ENCODE measurements around the gene DCUN1D3.

DNA sequence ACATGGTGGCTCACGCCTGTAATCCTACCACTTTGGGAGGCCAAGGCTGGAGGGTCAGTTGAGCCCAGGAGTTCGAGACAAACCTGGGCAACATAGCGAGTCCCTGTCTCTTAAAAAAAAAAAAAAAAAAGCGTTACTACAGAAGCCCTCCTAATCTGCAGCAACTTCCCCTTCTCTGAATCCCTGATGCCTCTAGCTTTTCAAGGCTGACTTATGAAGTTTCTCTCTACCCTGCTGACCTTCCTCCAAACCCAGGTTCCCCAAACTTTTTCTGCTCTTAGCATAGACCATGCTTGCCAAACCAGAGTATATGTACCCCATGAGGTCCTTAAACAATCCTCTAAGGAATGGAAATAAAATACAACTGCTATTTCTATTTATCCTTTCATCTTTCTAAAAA lies 16.8 kb upstream of the DCUN1D3 start:
- TF ChIP-seq CHD2 (IDR thresholded peaks at IDR 0.05; ENCODE audit: low read length, partially characterized antibody) (no peak), BHLHE40 (IDR thresholded peaks at IDR 0.05; ENCODE audit: low read depth, low read length) (no peak), CEBPB (IDR thresholded peaks at IDR 0.05) (no peak), CTCF (IDR thresholded peaks at IDR 0.05) (no peak)
